ENCODE measurements around the gene RAPH1.
"Not testable (repeated sequence)": the region's sequence is repeated elsewhere in the genome, so short reads cannot be mapped to it uniquely, and the experiment has no call there.

The RAPH1 gene

DNA sequence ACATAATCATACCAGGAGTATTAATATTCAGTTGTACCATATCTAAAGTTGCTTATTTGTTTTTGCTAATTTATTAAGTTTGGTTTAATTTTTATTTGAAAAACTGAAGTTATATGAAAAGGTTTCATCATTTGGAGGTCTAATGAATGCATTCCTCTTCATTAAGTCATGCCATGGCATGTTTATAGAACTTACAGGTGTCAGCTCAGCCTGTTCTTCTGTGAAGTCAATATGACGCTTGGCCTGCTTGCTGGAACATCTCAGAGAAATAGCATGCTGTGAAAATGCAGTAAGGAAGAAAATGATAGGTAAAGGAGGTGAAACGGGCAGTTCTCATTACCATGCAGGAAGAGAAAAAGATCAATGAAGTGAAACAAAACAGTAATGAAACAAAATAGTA is 58.2 kb downstream of the RAPH1 start:
- DNase-seq = no peak

DNA sequence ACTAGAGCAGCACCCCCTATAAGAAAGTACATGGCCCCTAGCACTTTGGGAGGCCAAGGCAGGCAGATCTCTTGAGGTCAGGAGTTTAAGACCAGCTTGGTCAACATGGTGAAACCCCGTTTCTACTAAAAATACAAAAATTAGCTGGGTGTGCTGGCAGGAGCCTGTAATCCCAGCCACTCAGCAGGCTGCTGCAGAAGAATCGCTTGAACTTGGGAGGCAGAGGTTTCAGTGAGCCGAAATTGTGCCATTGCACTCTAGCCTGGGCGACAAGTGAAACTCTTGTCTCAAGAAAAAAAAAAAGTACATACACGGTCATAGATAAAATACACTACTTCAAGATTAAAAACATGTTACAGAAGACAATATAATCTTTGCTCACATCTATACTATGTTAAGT is 63.8 kb downstream of the RAPH1 start:
- DNase-seq = no peak

DNA sequence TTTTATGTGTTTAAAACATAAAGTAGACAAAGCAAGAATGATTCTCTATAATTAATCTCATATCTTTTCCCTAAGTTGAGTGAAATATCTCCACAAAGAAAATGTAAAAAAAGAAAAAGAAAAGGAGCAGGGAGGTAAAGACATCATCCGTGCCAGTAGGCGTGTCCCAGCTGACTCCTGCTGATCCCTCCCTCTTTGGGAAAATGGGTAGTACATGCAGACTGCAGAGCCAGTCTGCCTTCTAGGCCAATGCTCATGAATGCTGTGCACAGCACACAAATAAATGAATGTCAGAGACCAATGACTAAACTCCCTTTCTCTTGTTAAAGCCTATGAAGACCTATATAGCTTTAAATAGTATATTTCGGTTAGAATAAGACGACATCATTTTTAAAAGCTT is 64.7 kb downstream of the RAPH1 start:
- no peak for DNase-seq

DNA sequence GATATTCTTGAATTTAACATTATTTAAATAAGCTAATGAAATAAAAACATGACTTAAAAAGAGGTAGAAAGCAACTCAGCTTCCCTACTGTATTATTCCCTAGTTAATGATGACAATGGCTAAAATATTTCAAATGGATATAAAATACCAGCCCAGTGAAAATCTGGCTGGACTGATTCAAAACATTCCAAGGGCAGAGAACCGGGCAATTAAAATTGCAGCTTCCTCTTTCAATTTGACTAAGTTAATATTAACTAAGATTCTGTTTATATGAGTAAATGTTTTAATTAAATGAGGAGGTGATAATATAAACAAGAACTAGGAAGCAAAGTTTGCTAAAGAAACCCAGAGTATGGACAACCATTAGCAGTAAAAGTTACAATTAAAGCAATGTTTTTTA is 65.6 kb downstream of the RAPH1 start:
- no peak for DNase-seq

DNA sequence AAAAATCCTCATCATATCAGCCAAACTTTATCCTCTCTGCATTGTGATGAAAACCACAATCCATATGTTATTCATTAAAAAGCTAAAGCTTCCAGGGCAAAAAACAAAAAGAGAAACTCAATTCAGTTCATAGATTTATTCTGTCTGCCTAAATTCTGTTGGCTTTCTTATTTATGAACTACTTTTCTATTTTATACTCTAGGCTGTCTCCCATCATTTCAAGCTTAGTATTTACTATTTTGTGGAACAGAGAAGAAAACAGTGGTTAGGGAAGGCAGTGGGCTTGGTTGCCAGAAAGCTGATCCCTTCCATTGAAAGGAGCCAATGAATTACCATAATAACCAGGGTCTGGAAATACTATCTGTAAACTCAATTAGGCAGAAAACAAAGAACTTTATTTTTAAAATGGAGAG is 71.8 kb downstream of the RAPH1 start:
- no peak for DNase-seq

DNA sequence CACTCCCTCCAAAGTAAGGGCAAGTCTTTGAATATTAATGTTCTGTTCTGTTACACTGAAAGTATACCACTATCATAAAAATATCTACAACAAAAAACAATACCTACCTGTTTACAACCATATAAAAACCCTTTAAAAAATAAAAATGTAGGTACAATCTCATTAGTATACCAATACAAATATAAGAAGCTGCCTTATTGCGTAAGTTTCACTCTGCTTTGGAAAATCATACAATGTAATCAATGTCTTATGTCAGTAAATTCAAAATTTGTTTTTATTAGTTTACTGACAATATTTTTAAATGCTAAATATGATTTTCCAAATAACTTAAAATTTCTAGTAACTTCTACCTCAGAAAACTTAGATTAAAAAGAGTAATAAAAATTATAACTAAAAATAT is 72.8 kb downstream of the RAPH1 start:
- DNase-seq = no peak

DNA sequence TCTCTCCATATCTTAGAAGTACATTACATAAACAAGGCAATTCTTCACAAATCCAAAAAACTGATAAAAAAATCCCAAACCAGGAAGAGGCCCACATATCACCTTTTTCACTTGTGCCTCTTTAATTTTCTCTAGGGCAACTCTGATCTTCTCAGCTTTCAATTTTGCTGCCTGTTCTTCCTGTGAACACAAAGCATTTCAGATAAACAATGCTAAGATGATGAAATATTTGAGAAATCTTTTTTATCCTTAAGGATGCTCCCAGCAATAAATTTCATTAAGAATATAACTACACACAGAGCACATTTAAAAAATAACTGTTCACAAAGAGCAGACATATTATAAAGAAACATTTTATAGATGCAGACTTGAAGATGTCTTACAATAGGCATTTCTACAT is 73.4 kb downstream of the RAPH1 start:
- DNase-seq = no peak

DNA sequence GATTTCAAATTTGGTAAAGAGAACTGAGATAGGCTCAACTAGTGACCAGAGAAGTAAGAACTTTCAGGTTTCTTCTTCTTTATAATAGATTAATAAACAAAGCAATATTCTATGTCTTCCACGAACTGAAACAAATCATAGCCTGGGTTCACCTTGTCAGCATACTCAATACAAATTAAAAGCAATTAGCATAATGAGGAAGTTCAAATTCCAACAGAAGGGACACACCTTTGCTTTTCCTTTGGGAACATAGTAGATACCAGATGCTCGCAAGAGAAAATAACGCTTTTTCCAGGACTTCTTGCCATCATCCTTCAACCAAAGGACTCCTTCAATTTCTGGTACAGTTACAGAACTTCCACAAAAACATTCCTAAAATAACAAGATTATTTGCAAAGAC is 79.9 kb downstream of the RAPH1 start:
- DNase-seq = no peak

DNA sequence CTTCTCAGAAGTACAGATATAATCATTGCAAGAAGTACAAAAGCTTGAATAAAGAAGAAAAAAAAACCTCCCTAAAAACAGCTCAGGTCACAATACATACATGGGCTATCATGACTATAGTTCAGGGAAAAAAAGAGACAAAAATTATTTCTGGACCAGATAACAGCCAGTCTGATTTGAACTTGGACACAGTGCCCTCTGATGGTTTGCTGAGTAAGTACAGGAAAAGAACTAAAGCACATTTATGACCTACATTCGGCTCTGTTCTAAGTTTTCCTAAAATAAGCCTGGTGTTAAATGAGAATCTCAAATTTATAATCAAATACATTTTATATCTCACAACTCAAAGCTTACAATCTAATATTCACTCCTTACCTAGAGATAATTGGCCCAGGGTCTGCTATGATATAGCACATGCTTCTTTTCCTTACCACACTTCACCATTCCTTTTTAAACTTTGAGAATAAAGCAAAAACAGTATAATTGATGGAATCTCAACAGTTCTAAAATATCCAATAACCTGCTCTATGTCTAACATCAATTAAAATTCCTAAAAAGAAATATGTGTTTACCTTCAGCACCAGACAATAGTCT is 81.1 kb downstream of the RAPH1 start:
- peak; percentile 72 for DNase-seq

DNA sequence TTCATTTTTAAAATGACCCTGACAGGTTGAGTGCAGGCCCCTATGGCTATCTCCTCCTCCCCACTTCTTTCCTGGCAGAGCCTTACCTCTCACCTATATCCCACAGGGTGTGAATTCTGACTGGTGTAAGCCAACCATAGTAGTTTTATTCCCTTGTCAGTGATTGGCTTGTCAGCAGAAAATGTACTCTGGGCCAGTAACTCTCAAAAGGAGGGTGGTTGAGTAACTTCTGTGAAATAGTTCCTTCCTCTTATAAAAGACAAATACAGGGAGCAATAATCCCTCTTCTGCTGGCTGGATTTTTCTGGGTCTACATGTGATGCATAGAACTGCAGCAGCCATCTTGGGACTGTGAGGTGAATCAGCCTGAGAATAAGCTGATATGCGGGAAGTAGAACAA is 83.4 kb downstream of the RAPH1 start:
- no peak for DNase-seq

DNA sequence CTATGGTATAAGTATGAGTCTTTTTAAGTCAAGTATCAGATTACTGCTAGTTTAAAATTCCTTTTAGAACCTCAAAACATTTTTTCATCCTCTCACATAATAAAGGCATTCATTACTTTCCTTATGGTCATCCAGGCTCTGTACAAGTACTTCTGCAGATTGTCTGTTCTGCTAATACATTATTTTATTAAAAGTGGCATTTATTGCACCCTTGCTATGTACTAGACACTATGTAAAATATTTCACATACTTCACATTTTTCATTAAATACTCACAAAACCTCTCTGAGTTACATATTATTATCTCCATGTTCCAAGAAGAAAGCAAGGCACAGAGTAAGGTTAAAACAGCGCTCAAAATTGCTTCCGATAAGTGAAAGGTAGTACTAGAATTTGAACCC is 84.1 kb downstream of the RAPH1 start:
- DNase-seq = no peak

DNA sequence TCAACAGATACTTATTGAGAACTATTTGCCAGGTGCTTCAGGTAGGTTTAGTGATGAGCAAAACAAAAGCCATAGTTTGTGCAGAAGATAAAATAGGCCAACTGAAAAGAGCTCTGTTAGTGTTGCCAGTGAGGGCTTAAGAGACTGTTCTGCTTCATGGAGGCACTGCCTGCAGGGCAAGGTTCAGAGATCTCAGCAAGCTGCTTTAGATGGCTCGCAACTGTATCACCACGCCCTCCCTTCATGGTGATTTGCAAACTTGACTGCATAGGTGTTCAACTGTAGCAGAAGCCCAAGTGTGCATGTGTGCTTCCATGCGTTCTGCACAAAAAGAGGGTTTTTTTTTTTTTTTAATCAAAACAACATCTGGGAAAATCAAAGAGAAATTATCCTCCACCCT is 84.5 kb downstream of the RAPH1 start:
- DNase-seq = no peak

DNA sequence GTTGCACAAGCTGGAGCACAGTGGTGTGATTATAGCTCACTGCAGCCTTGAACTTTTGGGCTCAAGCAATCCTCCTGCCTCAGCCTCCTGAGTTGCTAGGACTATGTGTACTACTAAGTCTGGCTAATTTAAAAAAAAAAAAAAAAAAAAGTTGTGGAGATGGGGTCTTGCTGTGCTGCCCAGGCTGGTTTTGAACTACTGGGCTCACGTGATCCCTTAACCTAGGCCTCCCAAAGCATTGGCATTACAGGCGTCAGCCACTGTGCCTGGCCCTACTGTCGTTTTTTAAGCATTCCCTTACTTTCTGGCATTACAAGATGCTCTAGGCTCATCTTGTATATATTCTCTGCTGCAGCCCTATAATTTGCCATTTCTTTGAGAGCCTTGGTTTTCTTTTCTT is 88.3 kb downstream of the RAPH1 start:
- DNase-seq = no peak

DNA sequence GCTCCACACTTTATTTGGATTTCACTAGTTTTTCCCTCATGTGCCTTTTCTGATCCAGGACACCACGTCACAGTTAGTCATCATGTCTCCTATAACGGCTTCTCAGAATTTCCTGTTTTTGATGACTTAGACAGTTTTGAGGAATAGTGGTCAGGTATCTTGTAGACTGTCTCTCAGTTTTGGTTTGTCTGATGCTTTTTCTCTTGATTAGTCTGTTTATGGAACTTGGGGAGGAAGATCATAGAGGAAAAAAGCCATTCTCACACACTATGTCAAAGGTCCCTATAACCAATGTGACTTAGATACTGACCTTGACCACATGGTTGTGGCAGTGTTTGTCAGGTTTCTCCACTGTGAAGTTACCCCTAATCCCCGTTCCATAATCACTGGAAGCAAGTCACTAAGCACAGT is 89.0 kb downstream of the RAPH1 start:
- no peak for DNase-seq

DNA sequence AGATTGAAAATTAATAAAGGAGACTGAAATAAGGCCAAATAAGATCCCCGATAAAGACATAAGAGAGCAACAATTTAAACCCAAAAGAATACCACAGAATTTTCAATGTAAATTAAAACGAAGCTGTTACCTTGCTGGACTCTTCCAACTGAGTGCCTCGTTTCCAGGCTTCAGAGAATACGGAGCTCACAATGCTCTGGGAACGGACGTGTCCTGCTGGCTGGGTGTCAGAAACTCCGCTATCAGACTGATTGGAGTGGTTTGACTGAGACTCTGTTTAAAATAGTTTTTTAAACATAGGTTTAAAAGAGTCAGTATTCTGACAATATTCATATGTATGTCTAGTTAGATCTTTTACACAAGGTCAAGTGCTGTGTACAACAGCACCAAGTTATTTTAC is 90.4 kb downstream of the RAPH1 start:
- DNase-seq = no peak

DNA sequence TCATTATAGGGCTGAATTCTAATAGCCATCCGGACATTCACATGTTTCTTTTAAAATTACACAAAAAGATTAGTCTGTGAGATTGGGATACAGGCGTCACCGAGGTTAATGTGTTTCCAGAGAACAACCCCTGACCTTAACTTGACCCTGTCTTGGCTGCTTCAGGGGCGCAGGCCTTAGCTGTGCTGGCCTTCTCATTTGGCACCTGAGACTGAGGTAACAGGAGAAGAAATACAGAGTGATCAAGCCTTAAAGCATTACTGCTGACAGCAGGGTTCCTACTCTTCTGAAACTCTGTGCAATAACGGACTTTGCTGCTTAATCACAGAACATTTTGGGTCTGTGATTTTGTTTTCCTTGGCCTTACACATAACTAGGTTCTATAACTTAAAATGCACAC is 92.6 kb downstream of the RAPH1 start:
- no peak for DNase-seq

DNA sequence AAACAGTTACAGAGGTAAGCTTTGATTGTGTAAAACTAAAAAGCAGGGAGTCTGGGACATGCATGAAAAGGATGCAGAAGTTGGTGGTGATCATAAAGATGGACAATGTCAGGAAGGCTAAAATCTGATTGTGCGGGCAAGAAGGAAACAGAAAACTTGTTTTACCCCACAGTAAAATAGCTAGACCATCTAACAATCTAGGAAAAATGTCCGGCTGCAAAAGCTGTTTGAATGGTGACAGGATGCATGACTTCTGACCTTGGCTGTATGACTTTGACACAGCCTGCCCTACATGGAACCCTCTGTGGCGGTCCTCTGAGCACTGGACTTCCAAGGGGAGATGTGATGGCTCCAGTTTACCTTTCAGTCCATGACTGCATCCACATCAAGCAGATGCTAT is 93.6 kb downstream of the RAPH1 start:
- DNase-seq = no peak

DNA sequence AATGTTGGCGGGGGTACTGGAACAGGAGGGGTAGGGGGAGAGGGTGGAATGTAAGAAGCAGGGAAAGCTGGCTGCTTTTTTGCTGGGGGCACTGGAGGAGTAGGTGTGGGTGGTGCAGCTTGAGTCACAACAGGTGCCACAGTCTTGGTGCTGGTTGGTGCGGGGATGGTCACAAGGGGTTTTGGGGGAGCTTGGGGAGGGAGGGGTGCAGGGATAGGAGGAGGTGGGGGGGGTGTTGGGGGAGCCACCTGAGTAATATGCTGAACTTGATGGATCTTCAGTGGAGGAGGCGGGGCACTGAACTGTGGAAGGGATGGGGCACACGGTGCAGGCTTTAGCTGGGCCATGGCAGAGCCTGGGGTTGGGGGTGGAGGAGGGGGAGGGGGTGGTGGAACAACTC is 94.4 kb downstream of the RAPH1 start:
- DNase-seq = no peak

DNA sequence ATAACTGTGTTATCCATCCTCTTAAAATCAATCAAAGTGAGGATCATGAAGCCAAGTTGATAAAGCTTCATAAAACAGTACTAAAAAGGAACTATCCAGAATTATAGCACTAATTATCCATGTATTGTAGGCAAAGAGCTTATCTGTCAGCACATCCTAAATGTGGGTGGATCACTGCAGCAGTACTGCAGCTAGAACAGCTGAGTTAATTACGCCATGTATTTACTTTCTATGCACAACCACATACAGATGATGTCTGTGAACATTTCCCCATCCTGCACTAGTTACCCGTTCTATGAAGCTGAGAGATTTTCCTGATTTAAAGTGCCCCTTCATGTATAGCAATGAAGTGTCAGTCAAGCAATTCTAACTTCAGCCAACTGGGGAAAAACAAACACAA is 96.6 kb downstream of the RAPH1 start:
- DNase-seq = no peak

DNA sequence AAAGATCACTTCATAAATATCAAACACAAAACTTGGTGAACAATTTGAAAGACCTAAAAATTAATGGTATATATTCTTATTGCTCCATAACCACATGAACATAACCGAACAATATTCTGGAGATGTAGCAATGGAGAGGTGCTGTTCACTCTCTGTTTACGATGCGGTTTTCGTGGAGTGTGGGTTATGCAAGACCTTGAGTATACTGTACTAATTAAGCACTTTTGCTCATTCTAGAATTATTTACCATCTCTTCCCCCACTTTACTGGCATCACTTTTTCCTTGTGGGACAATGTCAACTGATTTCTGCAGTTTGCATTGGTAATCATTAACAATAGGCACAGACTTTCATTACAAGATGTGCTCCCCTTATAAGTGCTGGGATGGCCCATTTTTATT is 97.6 kb downstream of the RAPH1 start:
- DNase-seq = no peak

DNA sequence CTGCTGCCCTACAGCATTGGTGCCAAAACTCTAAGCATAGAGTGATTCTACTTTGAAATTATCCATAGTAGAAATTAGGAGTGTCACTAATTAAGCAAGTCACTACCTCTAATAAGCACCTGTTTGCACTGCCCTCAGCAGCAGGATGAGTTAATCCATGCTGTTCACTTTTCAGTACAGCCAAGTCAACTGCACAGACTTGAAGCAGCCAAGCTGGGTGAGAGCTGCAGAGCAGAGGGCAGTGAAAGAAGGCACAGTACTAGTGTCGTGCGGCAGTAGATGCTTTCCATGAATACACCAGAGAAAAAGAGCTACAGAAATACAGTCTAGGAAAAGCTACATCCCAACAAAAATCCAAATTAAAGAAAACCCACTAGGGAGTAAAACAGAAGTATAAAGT is 98.6 kb downstream of the RAPH1 start:
- no peak for DNase-seq

DNA sequence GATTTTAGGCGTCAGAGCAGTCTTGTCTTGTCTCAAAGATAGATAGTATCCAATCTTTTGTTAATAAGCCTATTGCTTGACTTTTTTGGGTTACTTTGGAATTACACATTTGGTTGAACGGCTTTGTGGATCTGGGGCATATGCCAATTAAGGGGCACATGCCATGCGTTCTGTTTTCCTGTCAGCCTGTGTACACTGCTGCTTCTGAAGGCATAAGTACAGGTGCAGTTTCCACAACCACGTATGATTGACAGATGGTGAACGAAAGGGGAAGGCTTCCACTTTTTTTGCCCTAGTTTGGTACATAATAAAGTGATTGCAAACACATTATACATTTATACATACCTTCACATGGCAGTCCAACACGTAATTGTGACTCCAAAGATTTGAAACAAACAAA is 102.3 kb downstream of the RAPH1 start:
- no peak for DNase-seq

DNA sequence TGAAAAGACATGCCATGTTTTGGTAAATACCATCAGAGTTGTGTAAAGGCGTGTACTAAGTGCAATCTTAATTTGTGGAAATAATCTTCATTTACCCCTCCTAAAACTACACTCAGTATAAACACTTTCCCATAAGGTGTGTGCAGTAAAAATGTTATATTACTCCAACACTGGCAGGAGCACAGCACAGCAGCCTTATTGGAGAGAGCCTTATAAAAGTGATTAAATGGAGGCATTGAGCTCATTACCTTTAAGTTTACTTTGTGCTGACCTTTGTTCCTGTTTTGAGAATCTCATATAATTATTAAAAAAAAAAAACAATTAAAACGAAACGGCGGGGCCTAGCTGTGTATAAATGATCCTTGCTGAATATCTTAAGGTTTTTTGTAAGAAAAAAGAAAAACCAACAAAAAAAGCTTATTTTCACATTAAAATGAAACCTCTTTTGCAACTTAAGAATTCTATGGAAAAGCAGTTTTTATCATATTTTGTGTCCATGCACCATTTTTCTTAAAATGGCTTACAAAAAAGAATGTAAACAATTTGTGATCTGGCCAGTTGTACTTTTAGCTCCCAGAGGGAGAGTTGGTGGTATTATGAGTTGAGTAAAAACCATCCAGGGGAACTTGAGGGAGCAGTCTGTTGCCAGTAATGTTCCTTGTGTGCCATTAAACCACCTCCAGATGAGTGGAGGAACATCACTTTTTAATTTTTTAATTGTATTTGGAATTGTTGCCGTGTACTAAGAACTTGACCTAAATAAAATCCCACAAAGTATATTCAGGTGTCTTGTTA is 103.5 kb downstream of the RAPH1 start:
- DNase-seq = no peak

DNA sequence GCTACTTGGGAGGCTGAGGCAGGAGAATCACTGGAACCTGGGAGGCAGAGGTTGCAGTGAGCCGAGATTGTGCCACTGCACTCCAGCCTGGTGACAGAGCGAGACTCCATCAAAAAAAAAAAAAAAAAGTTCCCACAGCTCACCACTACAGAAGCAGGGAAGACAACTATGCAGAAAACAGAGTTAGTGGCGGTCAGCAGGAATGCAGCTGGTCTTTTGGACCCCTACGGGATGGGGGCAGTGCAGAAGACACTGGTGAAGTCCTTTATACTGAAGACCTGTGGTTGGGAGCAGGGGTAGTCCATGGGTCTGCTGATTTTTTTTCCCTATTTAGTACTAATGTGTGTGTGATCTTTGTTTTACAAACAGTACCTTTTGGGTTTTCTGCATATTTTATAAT is 105.5 kb downstream of the RAPH1 start:
- not testable (repeated sequence) for DNase-seq

DNA sequence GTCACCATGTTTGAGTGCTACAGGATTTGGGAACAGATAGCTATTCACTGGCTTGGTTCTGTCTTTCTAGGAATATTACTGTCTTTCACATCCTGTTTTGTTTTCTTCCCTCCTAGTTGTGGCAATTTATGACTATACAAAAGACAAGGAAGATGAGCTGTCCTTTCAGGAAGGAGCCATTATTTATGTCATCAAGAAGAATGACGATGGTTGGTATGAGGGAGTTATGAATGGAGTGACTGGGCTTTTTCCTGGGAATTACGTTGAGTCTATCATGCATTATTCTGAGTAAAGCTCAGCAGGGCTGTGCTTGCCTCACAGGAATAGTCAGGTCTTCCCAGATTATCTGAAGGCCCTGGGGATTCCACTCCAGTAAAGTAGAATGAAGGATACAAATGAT is 108.0 kb downstream of the RAPH1 start:
- no peak for DNase-seq

Measured in NCI-H748 treated with DMSO at 0.1 percent for 48 hours (cell line).